Endothelial cell (in vitro differentiated cells): Measurements from ENCODE around the gene OCIAD2. TPM values are rescaled to one million over a fixed set of nuclear protein-coding genes. Genes with fewer than 3 reads are reported as not detected.

ENCODE experiments used
- DNase-seq: peaks from one replicate; pipeline ENCODE4 v3.0.0; 2021; ENCODE audit warnings: low spot score
- H3K27ac Mint-ChIP-seq: one replicate; pipeline ENCODE4 v1.8.0; 2021; ENCODE audit warnings: mixed read lengths, inconsistent platforms; ENCODE audit not compliant: unreplicated experiment
- H3K27me3 Mint-ChIP-seq: one replicate; pipeline ENCODE4 v1.8.0; 2021; ENCODE audit warnings: mild to moderate bottlenecking, moderate library complexity, mixed read lengths, inconsistent platforms; ENCODE audit not compliant: unreplicated experiment
- H3K36me3 Mint-ChIP-seq: one replicate; pipeline ENCODE4 v1.8.0; 2021; ENCODE audit warnings: mild to moderate bottlenecking, low read depth, mixed read lengths, inconsistent platforms; ENCODE audit not compliant: unreplicated experiment
- H3K4me1 Mint-ChIP-seq: one replicate; pipeline ENCODE4 v1.8.0; 2021; ENCODE audit warnings: mild to moderate bottlenecking, mixed read lengths, inconsistent platforms; ENCODE audit not compliant: unreplicated experiment
- H3K4me3 Mint-ChIP-seq: one replicate; pipeline ENCODE4 v1.8.0; 2021; ENCODE audit warnings: mild to moderate bottlenecking, mixed read lengths, inconsistent platforms; ENCODE audit not compliant: unreplicated experiment
- H3K9me3 Mint-ChIP-seq: one replicate; pipeline ENCODE4 v1.8.0; 2021; ENCODE audit warnings: mixed read lengths, inconsistent platforms; ENCODE audit not compliant: unreplicated experiment
- CTCF ChIP-seq: fragments of 200-600 bp; sonication (generic); IDR thresholded peaks from one replicate; pipeline ENCODE4 v1.5.0; 2021; ENCODE audit warnings: antibody characterized with exemption; ENCODE audit not compliant: unreplicated experiment
- total RNA-seq: library from RNA; stranded (reverse); fragmentation: NEBNext Ultra II Directional; extraction: Animal tissue kit (Norgen Biotek cat#: 25700); gene quantifications from one replicate; pipeline ENCODE4 v1.2.1, GENCODE V29; 2021; ENCODE audit not compliant: unreplicated experiment

Gene OCIAD2
- total RNA-seq, 1 donor from 2014 or later, result 50.0 TPM

DNA sequence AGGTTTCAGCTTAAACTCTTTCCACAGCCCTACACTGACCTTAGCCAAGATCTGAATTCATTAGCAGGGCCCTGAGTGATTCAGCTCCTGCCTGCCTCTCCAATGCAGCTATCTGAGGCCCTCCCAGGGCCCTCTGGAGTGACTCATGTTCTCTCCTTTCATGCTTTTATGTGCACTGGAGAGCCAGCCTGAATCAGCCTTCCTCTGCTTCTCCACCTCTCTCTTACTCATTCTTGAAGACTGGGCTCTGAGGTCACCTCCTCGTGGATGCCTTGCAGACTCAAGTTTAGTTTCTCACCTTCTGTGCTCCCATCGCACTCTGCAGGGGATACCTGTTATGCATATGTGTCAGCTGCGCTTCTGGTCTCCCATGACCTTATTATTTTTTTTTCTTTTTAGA is 3.1 kb upstream of the OCIAD2 start:
- no peak overlapping the region for H3K27ac Mint-ChIP-seq
- DNase-seq, result no peak

GRCh38 chr4:48908687-48909086 is 2.1 kb upstream of the OCIAD2 start:
- Mint-ChIP-seq H3K27me3 (peaks cover 17% of the 10 kb centered on the region), H3K9me3 (peaks cover 4% of the 10 kb centered on the region), H3K27ac (no peak overlapping the region), H3K4me1 (peaks cover 19% of the 10 kb centered on the region), H3K36me3 (peaks cover 14% of the 10 kb centered on the region), H3K4me3 (peak overlapping the region; percentile 27)
- no peak for TF ChIP-seq CTCF
- DNase-seq, result no peak

More for the DNA sequence above, 3.1 kb upstream of the OCIAD2 start:
- Mint-ChIP-seq H3K9me3 (peaks cover 4% of the 10 kb centered on the region), H3K27me3 (peaks cover 16% of the 10 kb centered on the region), H3K36me3 (peaks cover 10% of the 10 kb centered on the region), H3K4me3 (no peak overlapping the region), H3K4me1 (peaks cover 15% of the 10 kb centered on the region)
- no peak for TF ChIP-seq CTCF

DNA sequence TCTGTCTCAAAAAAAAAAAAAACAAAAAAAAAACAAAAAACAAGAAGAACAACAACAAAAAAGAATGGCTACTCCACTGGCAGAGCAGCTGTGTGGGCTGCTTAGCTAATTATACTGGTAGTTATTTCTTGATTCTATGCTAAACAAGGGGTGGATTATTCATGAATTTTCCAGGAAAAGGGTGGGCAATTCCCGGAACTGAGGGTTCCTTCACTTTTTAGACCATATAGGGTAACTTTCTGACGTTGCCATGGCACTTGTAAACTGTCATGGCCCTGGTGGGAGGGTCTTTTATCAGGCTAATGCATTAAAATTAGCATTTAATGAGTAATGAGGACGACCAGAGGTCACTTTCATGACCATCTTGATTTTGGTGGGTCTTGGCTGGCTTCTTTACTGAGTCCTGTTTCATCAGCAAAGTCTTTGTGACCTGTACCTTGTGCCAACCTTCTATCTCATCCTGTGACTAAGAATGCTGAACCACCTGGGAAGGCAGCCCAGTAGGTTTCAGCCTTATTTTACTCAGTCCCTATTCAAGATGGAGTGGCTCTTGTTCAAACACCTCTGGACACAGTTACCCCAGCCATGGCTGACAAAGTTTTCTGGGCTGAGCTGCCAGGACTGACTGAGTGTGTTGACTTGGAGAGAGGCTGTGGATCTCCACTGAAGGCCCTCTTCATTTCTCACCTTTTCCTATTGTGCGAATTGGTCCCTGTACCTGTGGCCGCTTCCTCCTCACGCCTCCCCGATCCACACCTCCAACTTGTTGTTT is 1.3 kb upstream of the OCIAD2 start:
- Mint-ChIP-seq H3K4me3 (peak overlapping the region; percentile 27), H3K27ac (no peak overlapping the region), H3K4me1 (peaks cover 19% of the 10 kb centered on the region), H3K27me3 (peaks cover 17% of the 10 kb centered on the region), H3K9me3 (peaks cover 4% of the 10 kb centered on the region), H3K36me3 (peaks cover 15% of the 10 kb centered on the region)
- no peak for DNase-seq
- TF ChIP-seq CTCF, result no peak

GRCh38 chr4:48905363-48906015 is 1.1 kb downstream of the OCIAD2 start:
- Mint-ChIP-seq H3K4me1 (peaks cover 19% of the 10 kb centered on the region), H3K9me3 (no peaks in the 10 kb centered on the region), H3K4me3 (peak overlapping the region; percentile 81), H3K27me3 (peaks cover 15% of the 10 kb centered on the region), H3K36me3 (peaks cover 20% of the 10 kb centered on the region), H3K27ac (peak overlapping the region; percentile 81)
- DNase-seq, result no peak
- no peak for TF ChIP-seq CTCF
